ENCODE data around the gene GJB6. TPM values are rescaled to one million over a fixed set of nuclear protein-coding genes. Genes with fewer than 3 reads are reported as not detected.

The GJB6 gene
- total and polyA plus RNA-seq, 2 experiments from 2014 or later: not detected

- Histone ChIP-seq H3K27me3 (ENCODE audit: insufficient read depth) (no peaks in the 10 kb centered on the region), H3K4me1 (ENCODE audit: insufficient read depth) (no peaks in the 10 kb centered on the region), H3K4me3 (no peak overlapping the region), H2AFZ (no peak overlapping the region), H3K79me2 (replicated peaks; ENCODE audit: insufficient read depth) (no peaks in the 10 kb centered on the region), H3K27ac (ENCODE audit: low read depth) (no peak overlapping the region), H3F3A (replicated peaks; ENCODE audit: low read depth) (no peaks in the 10 kb centered on the region), H3K9me2 (ENCODE audit: insufficient read depth) (0 out of 2 replicates have a peak, but pooled peaks cover 4% of the 10 kb centered on the region), H4K20me1 (replicated peaks; ENCODE audit: insufficient read depth) (no peaks in the 10 kb centered on the region), H3K4me2 (no peak overlapping the region), H3K36me3 (ENCODE audit: insufficient read depth) (no peaks in the 10 kb centered on the region)
- no peaks in the 10 kb centered on the region for H3K4me1 Mint-ChIP-seq
- H3K27me3 Mint-ChIP-seq (ENCODE audit: insufficient read depth, low read depth, poor library complexity): peaks cover 3% of the 10 kb centered on the region
- no peak for TF ChIP-seq POLR2AphosphoS5 (IDR thresholded peaks at IDR 0.05; ENCODE audit: low read depth)
- TF ChIP-seq ZNF331 (CRISPR knock-in tag; IDR thresholded peaks at IDR 0.05; ENCODE audit: low read depth): no peak
- TF ChIP-seq, protein P1, sequence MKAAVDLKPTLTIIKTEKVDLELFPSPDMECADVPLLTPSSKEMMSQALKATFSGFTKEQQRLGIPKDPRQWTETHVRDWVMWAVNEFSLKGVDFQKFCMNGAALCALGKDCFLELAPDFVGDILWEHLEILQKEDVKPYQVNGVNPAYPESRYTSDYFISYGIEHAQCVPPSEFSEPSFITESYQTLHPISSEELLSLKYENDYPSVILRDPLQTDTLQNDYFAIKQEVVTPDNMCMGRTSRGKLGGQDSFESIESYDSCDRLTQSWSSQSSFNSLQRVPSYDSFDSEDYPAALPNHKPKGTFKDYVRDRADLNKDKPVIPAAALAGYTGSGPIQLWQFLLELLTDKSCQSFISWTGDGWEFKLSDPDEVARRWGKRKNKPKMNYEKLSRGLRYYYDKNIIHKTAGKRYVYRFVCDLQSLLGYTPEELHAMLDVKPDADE (IDR thresholded peaks at IDR 0.05): no peak
- no peak for TF ChIP-seq NANOG (IDR thresholded peaks at IDR 0.05; ENCODE audit: borderline replicate concordance)
- TF ChIP-seq STAT1 (IDR thresholded peaks at IDR 0.05; ENCODE audit: unreplicated experiment): no peak
- TF ChIP-seq EZH2 (IDR thresholded peaks at IDR 0.05; ENCODE audit: low read depth, unreplicated experiment): no peak
- no peak for TF ChIP-seq CREB1 (CRISPR knock-in tag; IDR thresholded peaks at IDR 0.05; ENCODE audit: low read depth)
- TF ChIP-seq, protein P2, sequence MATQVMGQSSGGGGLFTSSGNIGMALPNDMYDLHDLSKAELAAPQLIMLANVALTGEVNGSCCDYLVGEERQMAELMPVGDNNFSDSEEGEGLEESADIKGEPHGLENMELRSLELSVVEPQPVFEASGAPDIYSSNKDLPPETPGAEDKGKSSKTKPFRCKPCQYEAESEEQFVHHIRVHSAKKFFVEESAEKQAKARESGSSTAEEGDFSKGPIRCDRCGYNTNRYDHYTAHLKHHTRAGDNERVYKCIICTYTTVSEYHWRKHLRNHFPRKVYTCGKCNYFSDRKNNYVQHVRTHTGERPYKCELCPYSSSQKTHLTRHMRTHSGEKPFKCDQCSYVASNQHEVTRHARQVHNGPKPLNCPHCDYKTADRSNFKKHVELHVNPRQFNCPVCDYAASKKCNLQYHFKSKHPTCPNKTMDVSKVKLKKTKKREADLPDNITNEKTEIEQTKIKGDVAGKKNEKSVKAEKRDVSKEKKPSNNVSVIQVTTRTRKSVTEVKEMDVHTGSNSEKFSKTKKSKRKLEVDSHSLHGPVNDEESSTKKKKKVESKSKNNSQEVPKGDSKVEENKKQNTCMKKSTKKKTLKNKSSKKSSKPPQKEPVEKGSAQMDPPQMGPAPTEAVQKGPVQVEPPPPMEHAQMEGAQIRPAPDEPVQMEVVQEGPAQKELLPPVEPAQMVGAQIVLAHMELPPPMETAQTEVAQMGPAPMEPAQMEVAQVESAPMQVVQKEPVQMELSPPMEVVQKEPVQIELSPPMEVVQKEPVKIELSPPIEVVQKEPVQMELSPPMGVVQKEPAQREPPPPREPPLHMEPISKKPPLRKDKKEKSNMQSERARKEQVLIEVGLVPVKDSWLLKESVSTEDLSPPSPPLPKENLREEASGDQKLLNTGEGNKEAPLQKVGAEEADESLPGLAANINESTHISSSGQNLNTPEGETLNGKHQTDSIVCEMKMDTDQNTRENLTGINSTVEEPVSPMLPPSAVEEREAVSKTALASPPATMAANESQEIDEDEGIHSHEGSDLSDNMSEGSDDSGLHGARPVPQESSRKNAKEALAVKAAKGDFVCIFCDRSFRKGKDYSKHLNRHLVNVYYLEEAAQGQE (IDR thresholded peaks at IDR 0.05; ENCODE audit: unreplicated experiment): no peak
- TF ChIP-seq JUNB (IDR thresholded peaks at IDR 0.05; ENCODE audit: unreplicated experiment): no peak
- TF ChIP-seq ZNF114 (CRISPR knock-in tag; IDR thresholded peaks at IDR 0.05): no peak
- TF ChIP-seq ZNF462 (CRISPR knock-in tag; IDR thresholded peaks at IDR 0.05): no peak
- no peak for TF ChIP-seq CTCF (conservative IDR thresholded peaks at IDR 0.05; ENCODE audit: low read depth in 2 of 2)
- no peak for TF ChIP-seq EZH2phosphoT487 (IDR thresholded peaks at IDR 0.05; ENCODE audit: unreplicated experiment)
- H3K4me3 Mint-ChIP-seq: no peak overlapping the region
- H3K27ac Mint-ChIP-seq: no peak overlapping the region
- DNase-seq (ENCODE audit: low spot score) (no peak), ATAC-seq (no peak)
- H3K9me3 Mint-ChIP-seq: no peaks in the 10 kb centered on the region
- no peaks in the 10 kb centered on the region for H3K36me3 Mint-ChIP-seq (ENCODE audit: low read depth)
These were observed 22.0 kb upstream of the GJB6 start for GRCh38 chr13:20254076-20254475.
